ENCODE data around the gene COL4A6.

GRCh38 chrX:108157628-108158027 is 280.6 kb downstream of the COL4A6 start:
- TF ChIP-seq CREB1 (IDR thresholded peaks at IDR 0.05; ENCODE audit: low read depth), result no peak
- no peak for TF ChIP-seq CTCF (IDR thresholded peaks at IDR 0.05 in 2 of 3, conservative IDR thresholded peaks at IDR 0.05 in 1 of 3; ENCODE audit: control insufficient read depth in 2 of 3, extremely low read depth in 1 of 3, insufficient read depth in 1 of 3, low read depth in 3 of 3, low read length in 3 of 3)
- no peak for TF ChIP-seq RBBP5 (conservative IDR thresholded peaks at IDR 0.05)
- TF ChIP-seq EP300 (IDR thresholded peaks at IDR 0.05; ENCODE audit: borderline replicate concordance in 1 of 2, control insufficient read depth in 1 of 2, low read depth in 2 of 2, low read length in 2 of 2), result no peak
